Neural crest cell (in vitro differentiated cells): ENCODE measurements around the gene SCUBE3. TPM values are rescaled to one million over a fixed set of nuclear protein-coding genes. Genes with fewer than 3 reads are reported as not detected.

ENCODE experiments used
- DNase-seq: peaks from one replicate; pipeline ENCODE4 v3.0.0; 2021; ENCODE audit warnings: low read depth, mixed read lengths, low spot score
- H3K27ac Mint-ChIP-seq: one replicate; pipeline ENCODE4 v1.8.0; 2021; ENCODE audit warnings: mild to moderate bottlenecking, mixed read lengths; ENCODE audit not compliant: unreplicated experiment
- H3K27me3 Mint-ChIP-seq: 2 replicates; pipeline ENCODE4 v1.8.0; 2021; ENCODE audit warnings: low read depth, mild to moderate bottlenecking, mixed read lengths
- H3K36me3 Mint-ChIP-seq: 2 replicates; pipeline ENCODE4 v1.8.0; 2021; ENCODE audit warnings: low read depth, mild to moderate bottlenecking, mixed read lengths
- H3K4me1 Mint-ChIP-seq: 2 replicates; pipeline ENCODE4 v1.8.0; 2021; ENCODE audit warnings: mixed read lengths
- H3K4me3 Mint-ChIP-seq: one replicate; pipeline ENCODE4 v1.8.0; 2021; ENCODE audit warnings: mild to moderate bottlenecking, mixed read lengths
- H3K9me3 Mint-ChIP-seq: 2 replicates; pipeline ENCODE4 v1.8.0; 2021; ENCODE audit warnings: mixed read lengths
- total RNA-seq: library from RNA; stranded (reverse); gene quantifications from 2 replicates; pipeline ENCODE4 v1.2.1, GENCODE V29; 2021
- TF ChIP-seq, protein P1 (sequence below): fragments of 200-600 bp; sonication (generic); conservative IDR thresholded peaks from 2 replicates; pipeline ENCODE4 v1.5.0; 2021; ENCODE audit warnings: antibody characterized with exemption, mild to moderate bottlenecking

SCUBE3 gene
- total RNA-seq, 1 donor from 2014 or later, result 22.5 TPM

- Mint-ChIP-seq H3K27me3 (peaks cover 14% of the 10 kb centered on the region), H3K27ac (no peak overlapping the region), H3K9me3 (no peaks in the 10 kb centered on the region), H3K4me3 (peak overlapping the region; percentile 94), H3K36me3 (no peaks in the 10 kb centered on the region), H3K4me1 (peaks cover 56% of the 10 kb centered on the region)
- no peak for DNase-seq
- TF ChIP-seq, protein P1, sequence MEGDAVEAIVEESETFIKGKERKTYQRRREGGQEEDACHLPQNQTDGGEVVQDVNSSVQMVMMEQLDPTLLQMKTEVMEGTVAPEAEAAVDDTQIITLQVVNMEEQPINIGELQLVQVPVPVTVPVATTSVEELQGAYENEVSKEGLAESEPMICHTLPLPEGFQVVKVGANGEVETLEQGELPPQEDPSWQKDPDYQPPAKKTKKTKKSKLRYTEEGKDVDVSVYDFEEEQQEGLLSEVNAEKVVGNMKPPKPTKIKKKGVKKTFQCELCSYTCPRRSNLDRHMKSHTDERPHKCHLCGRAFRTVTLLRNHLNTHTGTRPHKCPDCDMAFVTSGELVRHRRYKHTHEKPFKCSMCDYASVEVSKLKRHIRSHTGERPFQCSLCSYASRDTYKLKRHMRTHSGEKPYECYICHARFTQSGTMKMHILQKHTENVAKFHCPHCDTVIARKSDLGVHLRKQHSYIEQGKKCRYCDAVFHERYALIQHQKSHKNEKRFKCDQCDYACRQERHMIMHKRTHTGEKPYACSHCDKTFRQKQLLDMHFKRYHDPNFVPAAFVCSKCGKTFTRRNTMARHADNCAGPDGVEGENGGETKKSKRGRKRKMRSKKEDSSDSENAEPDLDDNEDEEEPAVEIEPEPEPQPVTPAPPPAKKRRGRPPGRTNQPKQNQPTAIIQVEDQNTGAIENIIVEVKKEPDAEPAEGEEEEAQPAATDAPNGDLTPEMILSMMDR, result no peak
Measured at GRCh38 chr6:35216412-35216732, 2.6 kb downstream of the SCUBE3 start.

DNA sequence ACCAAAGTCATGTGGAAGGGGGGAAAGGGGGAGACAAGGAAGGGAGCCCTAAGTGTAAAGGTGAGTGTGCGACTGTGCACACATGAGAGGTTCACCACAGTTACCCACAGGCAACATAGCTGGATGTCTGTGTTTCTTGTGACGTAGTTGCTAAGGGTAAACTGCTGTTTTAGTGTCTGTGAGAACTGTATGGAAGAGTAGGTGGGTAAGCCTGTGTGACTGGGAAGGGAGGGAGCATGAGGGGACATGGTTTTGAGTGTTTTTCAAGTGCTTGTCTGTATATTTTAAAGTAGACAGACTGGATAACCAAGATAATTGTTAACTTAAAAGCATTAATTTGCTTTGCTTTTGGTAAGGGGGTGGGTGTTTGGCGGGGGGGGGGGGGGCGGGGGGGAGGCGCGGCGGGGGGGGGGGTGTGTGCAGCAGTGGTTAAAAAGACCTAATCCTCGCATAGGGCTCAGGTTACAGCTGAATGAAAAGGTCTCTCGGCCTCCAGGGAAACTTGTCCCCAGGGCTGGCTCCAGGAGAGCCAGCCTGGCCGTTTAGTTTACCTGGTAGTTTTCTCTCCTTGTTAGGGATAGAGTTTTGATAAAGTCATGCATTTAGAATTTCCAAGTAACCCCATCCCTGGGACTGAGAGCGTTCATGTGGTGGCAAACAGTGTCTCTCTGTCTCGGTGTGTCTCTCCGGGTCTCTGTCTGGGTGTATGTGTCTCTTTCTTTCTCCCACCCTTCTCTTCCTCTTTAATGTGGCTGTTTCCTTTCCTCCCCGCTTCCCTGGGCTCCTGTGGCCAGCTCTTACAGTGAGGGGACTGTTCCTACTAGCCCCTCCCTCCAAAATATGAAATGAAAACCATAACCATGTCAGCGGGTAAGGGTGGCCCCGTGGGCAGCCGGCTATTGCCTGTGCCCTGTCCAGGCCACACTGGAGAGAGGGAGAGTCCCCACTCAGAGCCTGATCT, 3.4 kb downstream of the SCUBE3 start:
- no peak overlapping the region for H3K27ac Mint-ChIP-seq
- H3K4me3 Mint-ChIP-seq, result peak overlapping the region; percentile 94
- H3K9me3 Mint-ChIP-seq, result no peaks in the 10 kb centered on the region
- no peak for DNase-seq
- TF ChIP-seq, protein P1, result no peak
- no peaks in the 10 kb centered on the region for H3K36me3 Mint-ChIP-seq
- peaks cover 56% of the 10 kb centered on the region for H3K4me1 Mint-ChIP-seq
- H3K27me3 Mint-ChIP-seq, result peaks cover 8% of the 10 kb centered on the region

GRCh38 chr6:35218021-35218420, 4.3 kb downstream of the SCUBE3 start:
- H3K27me3 Mint-ChIP-seq, result peaks cover 4% of the 10 kb centered on the region
- no peaks in the 10 kb centered on the region for H3K9me3 Mint-ChIP-seq
- H3K36me3 Mint-ChIP-seq, result no peaks in the 10 kb centered on the region
- TF ChIP-seq, protein P1, result no peak
- peaks cover 49% of the 10 kb centered on the region for H3K4me1 Mint-ChIP-seq
- peak overlapping the region; percentile 17 for H3K4me3 Mint-ChIP-seq
- no peak for DNase-seq
- H3K27ac Mint-ChIP-seq, result no peak overlapping the region

DNA sequence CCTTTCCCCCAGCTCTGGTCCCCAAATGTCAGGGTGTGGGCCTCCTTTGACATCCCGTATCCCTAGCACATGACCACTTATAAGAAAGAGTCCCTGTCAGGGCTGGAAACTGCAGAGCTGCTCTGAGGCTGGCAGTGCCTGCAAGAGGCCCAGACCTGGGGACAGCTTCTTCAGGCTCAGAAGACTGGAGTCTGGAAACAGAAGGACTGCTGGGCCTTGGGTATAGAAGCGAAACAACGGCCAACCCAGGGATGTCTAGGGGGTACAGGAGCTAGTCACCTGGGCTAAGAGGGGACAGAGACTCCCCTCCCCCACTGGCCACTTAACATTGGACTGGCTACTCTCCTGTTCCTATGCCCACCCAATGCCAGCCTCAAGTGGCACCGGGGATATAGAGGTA, 4.7 kb downstream of the SCUBE3 start:
- no peaks in the 10 kb centered on the region for H3K36me3 Mint-ChIP-seq
- TF ChIP-seq, protein P1, result no peak
- H3K4me3 Mint-ChIP-seq, result no peak overlapping the region
- DNase-seq, result no peak
- no peaks in the 10 kb centered on the region for H3K9me3 Mint-ChIP-seq
- H3K4me1 Mint-ChIP-seq, result peaks cover 45% of the 10 kb centered on the region
- no peaks in the 10 kb centered on the region for H3K27me3 Mint-ChIP-seq
- H3K27ac Mint-ChIP-seq, result no peak overlapping the region

DNA sequence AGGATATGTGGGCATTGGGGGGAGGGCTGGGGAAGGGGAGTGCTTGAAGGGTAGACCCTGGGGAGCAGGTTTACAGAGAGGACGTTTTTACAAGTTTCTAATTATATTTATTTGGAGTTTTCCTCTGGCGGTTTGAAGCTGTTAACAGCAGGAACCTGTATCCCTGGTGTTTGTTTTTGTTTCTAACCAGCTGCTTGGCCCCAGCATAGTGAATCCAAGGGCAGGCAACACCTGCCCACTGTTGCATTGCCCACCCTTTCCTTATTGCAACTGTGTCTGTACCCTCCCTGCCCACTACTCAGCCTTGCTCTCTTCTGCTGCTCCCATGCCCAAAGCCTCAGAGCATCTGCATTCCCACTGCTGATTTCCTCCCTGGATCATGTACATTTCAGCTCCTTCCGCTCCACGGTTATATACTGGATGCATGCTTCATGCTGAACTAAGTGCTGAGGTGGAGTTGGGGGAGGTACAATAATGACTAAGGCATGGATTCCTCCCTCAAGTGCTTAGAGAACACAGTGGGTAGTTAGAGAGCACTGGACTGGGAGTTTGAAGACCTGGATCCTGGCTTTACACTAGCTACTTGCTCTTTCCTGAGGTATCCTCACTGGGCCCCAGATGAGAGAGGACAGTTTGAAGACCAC, 6.0 kb downstream of the SCUBE3 start:
- no peak for DNase-seq
- TF ChIP-seq, protein P1, result no peak
- peak overlapping the region; percentile 64 for H3K4me3 Mint-ChIP-seq
- peaks cover 42% of the 10 kb centered on the region for H3K4me1 Mint-ChIP-seq
- no peaks in the 10 kb centered on the region for H3K9me3 Mint-ChIP-seq
- no peak overlapping the region for H3K27ac Mint-ChIP-seq
- no peaks in the 10 kb centered on the region for H3K36me3 Mint-ChIP-seq
- no peaks in the 10 kb centered on the region for H3K27me3 Mint-ChIP-seq
